Kasumi-1 (cell line): Measurements from ENCODE around the gene FCHSD1.

ENCODE experiments used
- DNase-seq, 2 experiments: peaks; one replicate each; lab custom pipeline; 2025; lab: John Stamatoyannopoulos, UW

Gene FCHSD1

DNA sequence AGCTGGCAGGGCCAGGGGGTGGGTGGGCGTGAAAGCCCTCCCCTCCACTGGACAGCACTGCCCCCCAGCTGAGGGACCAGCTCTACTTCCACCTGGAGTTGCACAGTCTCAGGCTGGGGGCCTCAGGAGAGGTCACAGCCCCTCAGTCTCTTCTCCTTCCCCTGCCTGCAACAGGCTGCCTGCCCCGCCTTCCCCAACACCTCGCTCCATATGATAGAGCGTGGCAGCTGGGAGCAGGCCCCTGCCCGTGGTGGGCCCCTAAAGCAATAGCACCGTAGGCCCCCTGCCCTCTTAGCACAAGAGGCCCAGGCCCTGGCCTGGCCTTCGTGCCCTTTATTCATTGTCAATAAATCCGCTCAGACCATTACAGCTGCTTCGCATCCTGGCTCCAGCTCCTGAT is 10.5 kb downstream of the FCHSD1 start:
- DNase-seq = no peak

DNA sequence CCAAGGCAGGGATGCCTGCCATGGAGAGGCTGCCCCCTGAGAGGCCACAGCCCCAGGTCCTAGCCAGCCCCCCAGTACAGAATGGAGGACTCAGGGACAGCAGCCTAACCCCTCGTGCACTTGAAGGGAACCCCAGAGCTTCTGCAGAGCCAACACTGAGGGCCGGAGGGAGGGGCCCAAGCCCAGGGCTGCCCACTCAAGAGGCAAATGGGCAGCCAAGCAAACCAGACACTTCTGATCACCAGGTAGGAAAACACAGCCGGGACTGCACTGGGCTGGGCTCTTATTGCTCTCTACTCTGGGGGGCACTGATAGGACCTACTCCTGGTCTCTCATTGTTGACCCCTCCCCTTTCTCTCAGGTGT is 11.2 kb downstream of the FCHSD1 start:
- no peak for DNase-seq

DNA sequence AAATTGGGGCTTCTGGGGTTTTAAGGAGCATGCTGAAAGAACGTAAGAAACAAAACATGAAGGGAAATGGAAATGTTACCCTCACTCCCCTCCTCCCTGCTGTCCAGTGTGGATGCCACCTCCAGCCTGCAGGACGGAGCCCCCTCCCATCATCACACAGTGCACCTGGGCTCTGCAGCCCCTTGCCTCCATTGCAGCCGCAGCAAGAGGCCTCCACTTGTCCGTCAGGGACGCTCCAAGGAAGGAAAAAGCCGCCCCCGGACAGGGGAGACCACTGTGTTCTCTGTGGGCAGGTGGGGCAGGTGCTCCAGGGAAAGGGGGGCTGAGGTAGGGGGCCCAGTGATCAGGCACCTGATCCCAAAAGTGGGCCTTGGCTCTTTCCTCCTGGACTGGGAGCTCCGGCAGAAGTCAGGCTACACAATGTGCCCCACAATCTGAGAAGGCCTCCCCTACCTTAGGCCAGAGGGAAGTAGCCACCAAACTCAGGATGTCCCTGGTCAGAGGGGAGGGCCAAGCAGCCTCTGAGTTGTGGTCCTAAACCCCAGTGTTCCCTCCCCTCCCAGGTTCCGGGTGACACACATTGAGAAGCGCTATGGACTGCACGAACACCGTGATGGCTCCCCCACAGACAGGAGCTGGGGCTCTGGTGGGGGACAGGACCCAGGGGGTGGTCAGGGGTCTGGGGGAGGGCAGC is 11.7 kb downstream of the FCHSD1 start:
- no peak for DNase-seq

DNA sequence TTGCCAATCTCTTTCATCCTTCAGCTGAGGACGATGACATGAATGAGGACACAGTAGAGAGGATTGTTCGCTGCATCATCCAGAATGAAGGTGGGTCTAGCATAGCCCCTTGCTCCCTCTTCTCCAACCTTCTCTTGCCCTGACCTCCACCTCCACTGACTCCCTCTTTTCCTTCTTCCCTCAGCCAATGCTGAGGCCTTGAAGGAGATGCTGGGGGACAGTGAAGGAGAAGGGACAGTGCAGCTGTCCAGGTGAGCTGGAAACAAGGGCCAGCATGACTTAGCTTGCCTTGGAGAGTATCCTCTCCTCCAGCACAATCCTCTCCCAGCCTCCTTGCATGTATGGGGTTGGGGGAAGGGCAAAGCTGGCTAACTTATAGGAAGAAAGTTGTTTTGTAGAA is 12.4 kb downstream of the FCHSD1 start:
- no peak for DNase-seq

GRCh38 chr5:141637767-141638419 is 13.3 kb downstream of the FCHSD1 start:
- peak; percentile 68 to 74 for DNase-seq

GRCh38 chr5:141637123-141637766 is 14.0 kb downstream of the FCHSD1 start:
- no peak for DNase-seq

- peak; percentile 72 to 74 for DNase-seq
Measured at GRCh38 chr5:141636413-141637122, 14.7 kb downstream of the FCHSD1 start, which contains the start of the genes HDAC3 and RELL2. HDAC3 (minus strand) TSS chr5:141636849; CDS start chr5:141636790, 59 bp downstream. RELL2 (plus strand) TSS chr5:141636997; CDS start chr5:141638226, 1,229 bp downstream.

GRCh38 chr5:141636106-141636412 is 15.2 kb downstream of the FCHSD1 start:
- peak in 1 of 2 experiments; percentile 32 for DNase-seq

- no peak for DNase-seq
Measured at GRCh38 chr5:141635646-141636045, 15.6 kb downstream of the FCHSD1 start.

DNA sequence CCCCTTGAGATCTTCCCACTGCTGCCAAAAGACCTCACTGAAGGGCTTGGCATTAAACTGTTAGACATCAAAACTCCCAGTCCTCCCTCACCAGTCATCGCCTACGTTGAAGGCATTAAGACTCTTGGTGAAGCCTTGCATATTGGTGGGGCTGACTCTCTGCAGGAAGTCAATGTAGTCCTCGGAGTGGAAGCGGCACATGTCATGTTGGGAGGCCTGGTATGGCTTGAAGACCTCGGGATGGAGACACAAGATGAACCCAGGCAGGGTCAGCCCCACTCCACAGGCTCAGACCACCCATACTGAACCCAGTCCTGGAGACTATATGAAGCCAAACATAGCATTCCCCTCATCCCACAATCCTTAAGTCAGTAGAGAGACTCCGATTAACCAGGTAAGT is 16.5 kb downstream of the FCHSD1 start:
- DNase-seq = no peak

DNA sequence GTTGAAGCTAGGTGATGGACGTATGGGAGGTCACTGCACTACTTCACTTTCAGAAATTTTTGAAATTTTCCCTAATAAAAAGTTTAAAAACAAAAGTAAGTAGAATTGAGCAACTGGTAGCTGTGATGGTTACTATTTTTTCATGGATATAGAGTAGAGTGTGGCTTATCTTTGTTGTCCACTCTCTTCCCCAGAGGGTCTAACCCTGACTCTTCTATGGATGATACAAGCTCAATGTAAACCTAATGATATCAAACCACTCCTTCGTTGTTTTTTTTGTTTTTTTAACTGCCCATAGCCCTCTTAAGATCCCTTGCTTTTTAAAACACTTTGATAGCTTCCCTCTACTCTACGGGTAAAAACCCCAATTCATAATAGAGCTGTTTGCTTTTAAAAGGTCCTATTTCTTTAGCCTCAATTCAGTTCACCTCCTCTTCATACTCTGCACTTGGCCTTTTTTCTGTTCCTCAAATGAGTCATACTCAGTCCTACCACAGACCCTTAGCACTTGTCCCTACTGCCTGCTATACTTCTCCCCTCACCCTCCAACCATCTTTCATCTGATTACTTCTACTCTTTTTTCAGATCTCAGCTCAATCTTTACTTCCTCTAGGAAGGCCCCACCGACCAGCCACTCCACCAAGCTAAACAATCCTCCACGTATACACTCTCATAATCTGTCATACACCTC is 17.2 kb downstream of the FCHSD1 start:
- DNase-seq = peak; percentile 16 to 19

DNA sequence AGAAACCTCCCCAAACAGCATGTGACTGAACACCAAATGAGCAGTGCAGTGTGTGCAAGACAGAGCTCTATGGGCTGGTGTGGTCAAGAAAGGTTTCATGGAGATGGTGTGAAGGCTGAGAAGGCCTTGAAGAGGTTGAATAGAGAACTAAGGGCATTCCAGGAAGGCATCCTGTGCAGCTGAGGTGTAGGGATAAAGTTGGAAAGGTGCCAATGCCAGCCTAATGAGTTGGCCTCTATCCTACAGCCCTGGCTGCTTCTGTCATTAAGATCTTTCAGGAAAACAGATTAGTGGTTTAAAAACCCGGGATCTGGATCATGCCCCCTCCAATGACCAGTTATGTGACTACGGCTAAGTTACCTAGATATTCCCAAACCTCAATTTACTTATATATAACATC is 18.6 kb downstream of the FCHSD1 start:
- no peak for DNase-seq

DNA sequence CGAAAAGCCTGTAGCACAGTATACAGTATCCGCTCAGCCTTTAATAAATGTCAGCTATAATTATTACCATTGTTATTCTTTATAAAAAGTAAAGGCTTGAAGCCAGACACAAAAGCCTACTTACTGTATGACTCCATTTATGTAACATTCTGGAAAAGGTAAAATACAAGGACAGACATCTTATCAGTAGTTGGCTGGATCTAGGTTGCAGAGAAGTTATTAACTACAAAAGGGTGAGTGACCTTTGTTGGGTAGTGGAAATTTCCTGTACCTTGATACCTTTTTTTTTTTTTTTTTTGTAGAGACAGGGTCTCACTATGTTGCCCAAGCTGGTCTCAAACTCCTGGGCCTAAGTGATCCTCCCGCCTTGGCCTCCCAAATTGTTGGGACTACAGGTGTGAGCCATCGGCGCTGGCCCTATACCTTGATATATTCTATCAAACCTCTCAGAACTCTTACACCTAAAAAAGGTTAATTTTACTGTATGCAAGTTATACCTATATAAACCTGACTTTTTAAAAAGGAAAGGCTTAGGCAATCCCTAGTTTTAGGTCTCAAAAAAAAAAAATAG is 20.6 kb downstream of the FCHSD1 start:
- no peak for DNase-seq

GRCh38 chr5:141628175-141628788 is 22.9 kb downstream of the FCHSD1 start:
- no peak for DNase-seq

GRCh38 chr5:141623611-141624010 is 27.6 kb downstream of the FCHSD1 start:
- no peak for DNase-seq

DNA sequence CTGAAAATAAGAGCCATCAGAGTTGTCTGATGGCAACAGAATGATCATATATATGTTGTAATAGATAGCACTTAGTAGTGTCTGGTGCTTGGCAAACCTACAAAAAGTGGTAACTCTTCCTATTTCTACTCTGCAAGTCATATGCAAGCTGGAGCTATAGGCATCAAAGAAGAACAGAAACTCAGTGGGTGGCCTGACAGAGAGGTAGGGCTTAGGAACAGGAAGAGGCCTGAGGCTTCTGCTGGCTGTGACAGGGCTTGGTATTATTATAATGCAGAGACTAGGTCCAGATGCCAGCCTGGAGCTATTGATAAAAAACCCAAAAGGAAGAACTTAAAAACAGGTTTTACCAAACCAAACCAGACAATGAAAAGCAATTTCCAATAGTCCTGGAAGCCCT is 28.0 kb downstream of the FCHSD1 start:
- no peak for DNase-seq

DNA sequence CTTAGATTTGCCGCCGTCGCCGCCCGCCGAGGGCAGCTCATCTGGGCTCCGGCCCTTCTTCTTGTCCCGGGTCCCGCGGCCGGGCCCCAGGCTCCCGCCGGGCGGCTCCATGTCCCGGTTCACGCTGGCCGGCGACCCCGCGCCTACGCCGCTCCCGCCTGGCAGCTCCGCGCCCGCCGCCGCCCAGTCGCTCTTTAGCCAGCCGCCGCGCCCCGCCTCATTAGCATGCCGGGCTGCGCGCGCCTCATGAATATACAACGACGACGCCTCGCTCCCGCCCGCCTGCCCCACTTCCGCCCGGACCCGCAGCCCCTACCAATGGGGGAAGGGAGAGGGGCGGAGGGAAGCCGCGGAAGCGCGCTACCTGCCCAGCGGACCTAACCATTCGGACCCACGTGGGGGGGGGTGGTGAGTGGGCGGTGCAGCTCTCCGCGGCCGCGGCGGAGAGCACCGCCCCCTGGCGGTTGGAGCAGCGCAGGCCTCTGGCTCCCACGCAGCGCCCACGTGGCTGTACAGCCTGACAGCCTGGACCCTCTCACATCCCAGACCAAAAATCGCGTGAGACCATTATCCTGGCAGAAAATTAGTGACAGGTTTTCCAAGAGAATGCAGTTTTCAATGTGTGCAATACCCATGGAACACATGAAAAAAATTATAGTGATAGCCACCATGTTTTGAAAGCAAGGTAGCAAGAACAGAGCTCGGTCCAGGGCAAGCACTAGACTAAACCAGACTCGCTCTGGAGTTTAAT is 32.2 kb downstream of the FCHSD1 start, which contains the start of gene DIAPH1:
TSS of gene DIAPH1 (minus strand) at position 197 of the 751 bp plus-strand sequence. CDS start at position 111, 86 bp downstream.
- DNase-seq = peak; percentile 92

DNA sequence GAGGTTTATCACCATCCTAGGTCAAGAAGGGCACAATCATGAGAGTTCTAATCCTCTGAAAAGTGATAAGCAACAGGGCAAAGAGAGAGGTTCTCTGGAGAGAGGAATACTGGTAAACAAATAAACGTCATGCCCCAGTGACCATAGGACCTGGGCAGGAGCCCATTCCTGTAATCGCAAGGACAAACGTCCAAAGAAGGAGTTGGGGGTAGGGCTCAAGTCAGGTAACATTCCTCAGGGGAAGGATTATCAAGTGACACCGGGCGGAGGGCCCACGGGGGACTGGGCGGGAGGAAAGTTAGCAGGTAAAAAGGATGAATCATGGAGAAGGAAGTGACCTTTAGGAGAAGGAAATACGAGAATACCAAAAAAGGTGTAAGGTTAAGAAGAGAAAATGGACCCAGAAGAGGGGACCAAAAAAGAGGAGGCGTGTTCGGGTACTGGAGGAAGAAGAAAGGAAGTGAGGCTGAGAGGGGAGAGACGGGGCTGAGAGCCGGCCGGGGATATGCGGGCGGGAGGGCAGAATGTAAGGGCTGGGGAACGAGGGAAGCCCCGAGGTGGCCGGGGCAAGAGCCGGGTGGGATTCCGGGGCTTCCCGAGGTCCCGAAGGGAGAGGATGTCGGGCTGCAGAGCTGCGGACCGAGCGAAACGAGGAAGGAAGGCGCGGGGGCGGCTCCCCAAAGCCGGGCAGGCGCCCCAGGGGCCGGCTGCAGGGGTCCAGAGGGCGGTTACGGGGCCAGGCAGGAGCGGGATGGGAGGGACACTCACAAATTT is 33.0 kb downstream of the FCHSD1 start:
- peak; percentile 52 to 60 for DNase-seq

- peak in 1 of 2 experiments; percentile 35 for DNase-seq
Measured at GRCh38 chr5:141617682-141618029, 33.6 kb downstream of the FCHSD1 start.

- no peak for DNase-seq
Measured at GRCh38 chr5:141617128-141617527, 34.1 kb downstream of the FCHSD1 start.
